Measurements from ENCODE around the gene POLR2J3. TPM values are rescaled to one million over a fixed set of nuclear protein-coding genes. Genes with fewer than 3 reads are reported as not detected.
"Not testable (repeated sequence)": the region's sequence is repeated elsewhere in the genome, so short reads cannot be mapped to it uniquely, and the experiment has no call there.

Gene POLR2J3
- total RNA-seq (ENCODE audit: insufficient read depth, low replicate concordance): 27.0 TPM

GRCh38 chr7:102572261-102573239 lies at the start of gene POLR2J3:
POLR2J3 (minus strand) TSS chr7:102572583; CDS start chr7:102572521, 62 bp downstream.
- peak; percentile 73 for DNase-seq (ENCODE audit: low spot score)

- peak; percentile 1 for DNase-seq (ENCODE audit: low spot score)
Observed at GRCh38 chr7:102618122-102618521, 45.7 kb upstream of the POLR2J3 start.

- DNase-seq (ENCODE audit: low spot score): peak; percentile 13
Observed at GRCh38 chr7:102616507-102617125, 44.2 kb upstream of the POLR2J3 start, which contains the start of gene RASA4. RASA4 (minus strand) TSS chr7:102616756; CDS start chr7:102616689, 67 bp downstream.

- not testable (repeated sequence) for DNase-seq (ENCODE audit: low spot score)
Observed at GRCh38 chr7:102615930-102616329, 43.5 kb upstream of the POLR2J3 start.

DNA sequence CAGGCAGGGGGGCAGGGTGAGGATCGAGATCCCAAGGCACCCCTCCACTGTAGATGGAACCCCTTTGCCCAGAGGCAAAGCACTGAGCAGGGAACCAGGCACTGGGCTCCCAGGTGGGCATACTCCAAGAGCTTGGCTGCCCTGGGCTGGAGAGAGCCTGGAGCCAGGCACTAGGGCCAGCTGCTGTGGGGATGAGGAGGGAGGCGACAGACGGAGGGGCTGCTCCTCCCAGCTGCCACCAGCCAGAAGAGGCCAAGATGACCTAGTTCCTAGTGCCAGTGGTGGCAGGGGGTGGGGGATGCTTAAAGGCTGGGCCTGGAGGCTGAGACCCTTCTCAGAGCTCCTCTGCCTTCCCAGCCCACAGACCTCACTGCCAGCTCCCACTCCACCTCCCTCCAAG lies 42.5 kb upstream of the POLR2J3 start:
- not testable (repeated sequence) for DNase-seq (ENCODE audit: low spot score)

- DNase-seq (ENCODE audit: low spot score): not testable (repeated sequence)
Observed at GRCh38 chr7:102614346-102614697, 41.9 kb upstream of the POLR2J3 start.

DNA sequence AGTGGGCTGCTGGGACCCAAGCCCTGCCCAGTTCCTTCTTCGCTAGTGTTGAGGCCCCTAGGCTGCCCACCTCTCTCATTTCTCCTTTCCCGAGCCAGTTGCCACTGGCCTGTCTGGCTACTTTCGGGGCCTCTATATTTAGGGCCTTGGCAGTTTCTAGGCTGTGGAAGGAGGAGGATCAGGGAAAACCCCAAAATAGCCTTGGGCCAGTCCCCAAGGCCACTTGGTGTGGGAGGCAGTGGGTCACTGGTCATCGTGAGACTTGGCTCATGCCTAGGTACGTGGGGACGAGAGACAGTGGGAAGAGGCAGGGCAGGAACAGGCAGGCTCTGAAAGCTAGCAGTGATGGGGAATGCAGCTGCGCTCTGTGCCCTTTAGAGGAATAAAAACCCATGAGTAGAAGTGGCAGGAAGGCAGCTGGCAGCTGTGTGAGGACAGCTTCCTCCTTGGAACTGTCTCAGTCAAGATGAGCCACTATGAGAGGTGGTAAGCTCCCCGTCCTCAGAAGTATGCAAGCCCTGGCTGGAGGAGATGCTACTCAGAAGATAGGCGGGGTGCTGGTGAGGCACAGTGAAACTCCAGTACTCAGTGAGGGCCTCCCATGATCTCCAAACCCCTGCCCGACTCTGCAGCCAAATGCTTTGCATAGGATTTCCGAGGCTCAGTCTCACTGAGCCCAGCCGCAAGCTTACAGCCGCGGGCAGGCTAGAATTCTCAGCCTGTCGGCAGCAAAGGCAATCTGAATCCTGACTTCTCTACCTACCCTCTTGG lies 41.4 kb upstream of the POLR2J3 start:
- DNase-seq (ENCODE audit: low spot score): not testable (repeated sequence)

DNA sequence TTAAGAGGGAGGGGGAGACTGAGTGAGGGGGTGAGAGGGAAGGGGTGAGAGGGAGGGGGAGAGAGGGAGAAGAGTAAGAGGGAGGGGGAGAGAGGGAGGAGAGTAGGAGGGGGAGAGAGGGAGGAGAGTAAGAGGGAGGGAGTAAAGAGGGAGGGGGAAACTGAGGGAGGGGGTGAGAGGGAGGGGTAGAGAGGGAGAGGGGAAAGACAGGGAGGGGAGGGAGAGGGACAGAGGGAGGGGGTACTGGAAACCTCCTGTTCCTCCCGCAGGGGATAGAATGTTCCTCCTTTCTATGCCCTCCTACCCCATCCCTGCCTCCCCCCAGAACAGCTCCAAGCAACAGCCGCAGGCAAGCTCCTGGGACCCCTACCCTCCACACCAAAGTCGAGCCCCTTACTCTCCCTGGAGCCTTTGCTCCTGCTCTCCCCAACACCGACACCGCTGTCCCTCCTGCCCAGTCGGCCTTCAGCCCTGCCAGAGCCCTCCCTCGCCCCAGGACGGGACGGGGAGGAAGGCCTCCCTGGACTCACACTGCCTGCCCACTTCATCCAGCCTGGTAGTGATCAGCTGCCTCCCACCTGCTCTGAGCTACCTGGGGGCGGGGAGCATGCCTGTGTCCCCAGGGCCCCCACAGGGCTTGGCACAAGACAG lies 39.4 kb upstream of the POLR2J3 start:
- not testable (repeated sequence) for DNase-seq (ENCODE audit: low spot score)

DNA sequence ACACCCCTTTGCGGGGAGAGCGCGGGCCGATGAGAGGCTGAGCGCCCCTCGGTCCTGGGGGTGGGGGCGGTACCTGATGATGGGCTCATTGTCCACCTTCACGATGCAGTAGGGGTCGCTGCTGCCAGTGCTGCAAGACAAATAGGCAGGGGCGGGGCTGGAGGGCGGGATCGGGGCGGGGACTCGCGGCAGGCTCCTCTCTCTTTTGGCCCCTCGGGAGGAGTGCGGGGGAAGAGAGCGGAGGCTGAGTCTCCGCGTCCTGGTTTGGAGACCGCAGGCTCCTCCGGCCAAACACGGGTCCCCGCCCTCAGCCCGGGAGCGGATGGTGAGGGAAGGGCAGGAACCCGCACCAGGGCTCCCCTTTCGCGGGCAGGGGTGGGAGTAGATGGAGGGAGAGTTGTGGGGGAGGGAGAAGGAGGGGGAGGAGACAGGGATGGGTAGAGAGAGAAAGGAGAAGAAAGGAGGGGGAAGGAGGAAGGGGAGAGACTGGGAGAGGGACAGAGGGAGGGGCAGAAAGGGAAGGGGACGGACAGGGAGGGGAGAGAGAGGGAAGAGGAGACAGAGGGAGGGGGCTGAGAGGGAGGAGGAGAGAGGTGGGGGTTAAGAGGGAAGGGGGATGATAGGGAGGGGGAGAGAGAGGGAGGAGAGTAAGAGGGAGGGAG lies 38.8 kb upstream of the POLR2J3 start:
- DNase-seq (ENCODE audit: low spot score): not testable (repeated sequence)

GRCh38 chr7:102610441-102610840 lies 38.1 kb upstream of the POLR2J3 start:
- not testable (repeated sequence) for DNase-seq (ENCODE audit: low spot score)

GRCh38 chr7:102609734-102610133 lies 37.4 kb upstream of the POLR2J3 start:
- DNase-seq (ENCODE audit: low spot score): not testable (repeated sequence)

DNA sequence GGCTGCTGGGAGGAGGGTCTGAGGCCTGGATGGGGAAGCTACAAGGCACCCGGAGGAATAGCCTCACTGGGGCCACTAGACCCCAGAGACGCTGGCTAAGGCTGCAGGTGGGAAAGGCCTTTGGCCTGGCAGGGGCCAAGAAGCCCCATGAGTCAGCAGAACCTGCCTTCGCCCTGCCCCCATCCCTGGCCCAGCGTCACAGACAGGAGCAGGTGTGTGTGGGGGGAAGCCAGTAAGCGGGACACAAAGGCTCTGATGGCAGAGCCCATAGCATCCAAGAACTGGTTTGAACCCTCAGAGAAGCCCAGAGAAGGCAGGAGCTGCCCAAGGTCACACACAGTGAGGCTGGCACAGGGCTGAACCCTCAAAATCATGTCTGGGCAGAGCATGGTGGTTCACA lies 34.5 kb upstream of the POLR2J3 start:
- not testable (repeated sequence) for DNase-seq (ENCODE audit: low spot score)

- DNase-seq (ENCODE audit: low spot score): not testable (repeated sequence)
Observed at GRCh38 chr7:102604431-102605145, 32.2 kb upstream of the POLR2J3 start.

DNA sequence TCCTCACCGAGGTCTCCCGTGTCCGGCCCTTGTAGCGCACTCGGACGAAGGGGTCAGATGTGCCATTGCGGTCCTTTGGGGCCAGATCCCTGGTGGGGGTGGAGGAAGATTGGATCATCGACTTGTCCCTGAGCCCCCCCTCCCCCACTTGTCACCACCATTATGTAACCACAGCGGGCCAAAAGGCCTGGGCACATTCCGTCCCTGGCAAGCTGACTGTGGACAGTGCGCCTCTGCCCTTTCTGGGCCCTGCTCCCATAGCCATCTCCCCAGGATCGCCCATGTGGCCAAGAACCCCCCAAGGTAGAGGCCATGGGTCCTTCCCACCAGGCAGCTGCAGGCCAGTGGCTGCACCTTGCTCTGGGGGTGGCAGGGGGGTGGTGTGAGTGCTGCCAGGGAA lies 29.9 kb upstream of the POLR2J3 start:
- DNase-seq (ENCODE audit: low spot score): not testable (repeated sequence)

GRCh38 chr7:102599699-102600098 lies 27.3 kb upstream of the POLR2J3 start:
- not testable (repeated sequence) for DNase-seq (ENCODE audit: low spot score)

DNA sequence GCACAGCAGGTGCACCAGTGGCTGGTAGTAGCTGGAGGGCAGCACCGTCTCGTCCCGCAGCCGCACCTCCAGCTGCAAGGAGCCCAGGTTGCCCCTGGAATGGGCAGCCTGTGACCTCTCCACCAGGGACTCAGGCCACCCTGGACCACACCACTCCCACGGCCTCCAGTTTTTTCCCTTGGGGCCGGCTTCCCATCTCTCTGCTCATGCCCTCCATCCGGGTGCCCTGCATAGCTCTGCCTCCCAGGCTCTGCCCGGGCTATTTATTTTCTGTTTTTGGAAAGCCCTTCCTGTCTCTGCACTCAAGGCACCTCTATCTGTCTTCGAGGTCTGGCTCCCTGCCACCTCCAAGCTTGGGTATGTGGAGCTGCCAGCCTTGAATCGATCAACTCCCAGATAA lies 23.7 kb upstream of the POLR2J3 start:
- not testable (repeated sequence) for DNase-seq (ENCODE audit: low spot score)

DNA sequence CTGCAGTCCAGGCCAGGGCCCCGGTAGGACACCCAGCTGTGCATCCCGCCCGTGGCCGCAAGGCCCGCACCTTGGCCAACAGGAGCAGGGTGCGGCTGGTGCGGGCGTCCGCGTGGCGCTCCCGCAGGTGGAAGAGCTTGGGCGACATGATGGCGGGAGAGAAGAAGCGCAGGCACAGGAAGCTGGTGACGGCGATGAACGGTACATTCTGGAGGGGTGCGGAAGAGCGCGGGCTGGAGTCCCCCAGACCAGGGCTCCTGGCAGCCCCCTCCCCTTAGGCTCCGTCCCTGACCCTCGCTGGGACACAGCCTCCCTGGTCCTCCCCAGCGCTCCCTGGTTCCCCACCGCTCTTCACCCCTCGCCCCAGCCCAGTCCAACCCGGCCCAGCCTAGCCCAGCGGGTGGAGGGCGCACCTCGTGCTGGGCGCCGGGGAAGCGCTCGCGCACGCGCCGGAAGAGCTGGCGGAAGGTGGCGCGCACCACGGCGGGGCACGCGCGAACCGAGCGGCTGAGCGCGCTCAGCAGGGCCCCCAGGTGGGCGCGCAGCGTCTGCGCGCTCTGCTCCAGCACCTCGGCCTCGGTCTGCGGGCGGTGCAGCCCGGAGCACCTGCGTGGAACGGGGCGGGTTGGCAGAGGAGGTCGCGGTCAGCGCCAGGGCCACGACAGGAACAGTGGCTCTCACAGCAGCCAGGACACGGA lies 21.4 kb upstream of the POLR2J3 start:
- DNase-seq (ENCODE audit: low spot score): not testable (repeated sequence)

GRCh38 chr7:102592477-102593019 lies 20.2 kb upstream of the POLR2J3 start:
- not testable (repeated sequence) for DNase-seq (ENCODE audit: low spot score)

DNA sequence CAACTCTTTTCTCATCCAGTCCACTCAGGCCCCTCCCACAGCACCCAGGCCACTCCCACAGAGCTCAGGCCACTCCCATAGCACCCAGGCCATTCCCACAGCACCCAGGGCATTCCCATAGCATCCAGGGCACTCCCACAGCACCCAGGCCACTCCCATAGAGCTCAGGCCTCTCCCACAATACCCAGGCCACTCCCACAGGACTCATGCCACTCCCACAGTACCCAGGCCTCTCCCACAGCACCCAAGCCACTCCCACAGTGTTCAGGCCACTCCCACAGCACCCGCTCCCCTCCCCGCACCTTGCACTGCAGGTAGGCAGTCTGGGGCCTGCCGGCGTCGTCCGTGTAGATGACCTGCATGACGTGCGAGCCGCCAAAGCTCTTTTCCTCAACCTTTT lies 17.5 kb upstream of the POLR2J3 start:
- DNase-seq (ENCODE audit: low spot score): not testable (repeated sequence)
